Measurements from ENCODE around the gene BOD1. TPM values are rescaled to one million over a fixed set of nuclear protein-coding genes. Genes with fewer than 3 reads are reported as not detected.
A peak's percentile ranks its signal among the peaks of the same experiment; 100 is the strongest.

The BOD1 gene
- total and polyA plus RNA-seq, 8 donors = 8.2 to 58.4 (median 26.5) TPM

DNA sequence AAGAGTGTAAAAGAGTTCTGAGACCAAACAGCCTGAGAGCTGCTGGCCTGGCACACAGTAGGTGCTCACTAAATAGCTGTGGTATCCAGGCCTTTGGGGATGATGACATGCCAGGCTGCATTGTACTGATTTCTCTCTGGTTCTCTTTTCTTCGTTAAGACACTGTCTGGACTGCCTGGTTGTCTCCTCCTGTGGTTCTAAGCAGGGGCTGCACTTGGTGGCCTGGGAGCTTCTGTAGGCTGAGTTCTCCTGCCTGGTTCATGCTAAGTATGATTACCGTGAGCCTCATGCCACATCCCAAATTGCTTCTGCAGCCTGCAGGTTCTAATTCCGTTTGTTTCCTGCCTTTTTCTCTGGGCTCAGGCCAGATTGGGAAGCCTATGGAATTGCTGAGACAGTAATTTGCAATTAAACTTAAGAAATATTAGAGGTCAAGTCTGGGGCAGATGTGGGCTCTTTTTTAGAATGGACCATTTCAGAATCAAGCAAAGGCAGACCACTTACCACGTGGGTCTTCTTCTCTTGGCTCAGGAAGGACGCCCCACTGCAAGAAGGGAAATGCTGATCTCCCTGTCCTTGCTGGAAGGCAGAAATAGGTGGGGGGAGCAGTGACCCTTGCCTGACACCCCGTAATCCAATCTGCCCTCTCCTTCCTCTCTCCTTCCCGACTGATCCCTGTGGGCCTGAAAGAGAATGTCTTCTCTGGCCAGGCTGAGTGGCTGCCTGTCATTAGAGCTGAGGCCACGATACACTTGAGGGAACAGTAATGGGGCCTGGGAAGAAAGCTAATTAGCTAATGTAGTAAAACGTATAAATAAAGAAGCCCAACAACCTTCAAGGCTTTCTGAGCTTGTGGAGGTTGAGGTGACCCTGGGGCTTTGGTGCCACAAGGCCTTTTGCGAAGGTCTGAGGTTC lies 21.9 kb upstream of the BOD1 start:
- no peaks in the 10 kb centered on the region for H3K9me3 ChIP-seq
- no peak overlapping the region for H3K4me3 ChIP-seq
- no peaks in the 10 kb centered on the region for H3K4me1 ChIP-seq
- H3K27me3 ChIP-seq = no peaks in the 10 kb centered on the region
- intact Hi-C loops (cut with DNase I; ENCODE audit: low total_unique reads) = loop anchor here (10.0 kb wide), 1 partner anchor 116 kb away; no protein-coding TSS in a partner anchor
- 63 to 77% (median 74%) methylated on average over 10 of the region's 10 CpGs for WGBS, 5 donors
- no peak overlapping the region for H3K27ac ChIP-seq
- peak in 1 of 2 donors; percentile 9 for DNase-seq
- no peaks in the 10 kb centered on the region for H3K36me3 ChIP-seq
- no peak for TF ChIP-seq POLR2AphosphoS5 (IDR thresholded peaks at IDR 0.05)
- TF ChIP-seq, protein P1, sequence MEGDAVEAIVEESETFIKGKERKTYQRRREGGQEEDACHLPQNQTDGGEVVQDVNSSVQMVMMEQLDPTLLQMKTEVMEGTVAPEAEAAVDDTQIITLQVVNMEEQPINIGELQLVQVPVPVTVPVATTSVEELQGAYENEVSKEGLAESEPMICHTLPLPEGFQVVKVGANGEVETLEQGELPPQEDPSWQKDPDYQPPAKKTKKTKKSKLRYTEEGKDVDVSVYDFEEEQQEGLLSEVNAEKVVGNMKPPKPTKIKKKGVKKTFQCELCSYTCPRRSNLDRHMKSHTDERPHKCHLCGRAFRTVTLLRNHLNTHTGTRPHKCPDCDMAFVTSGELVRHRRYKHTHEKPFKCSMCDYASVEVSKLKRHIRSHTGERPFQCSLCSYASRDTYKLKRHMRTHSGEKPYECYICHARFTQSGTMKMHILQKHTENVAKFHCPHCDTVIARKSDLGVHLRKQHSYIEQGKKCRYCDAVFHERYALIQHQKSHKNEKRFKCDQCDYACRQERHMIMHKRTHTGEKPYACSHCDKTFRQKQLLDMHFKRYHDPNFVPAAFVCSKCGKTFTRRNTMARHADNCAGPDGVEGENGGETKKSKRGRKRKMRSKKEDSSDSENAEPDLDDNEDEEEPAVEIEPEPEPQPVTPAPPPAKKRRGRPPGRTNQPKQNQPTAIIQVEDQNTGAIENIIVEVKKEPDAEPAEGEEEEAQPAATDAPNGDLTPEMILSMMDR (IDR thresholded peaks at IDR 0.05) = no peak
- no peak for TF ChIP-seq POLR2A (IDR thresholded peaks at IDR 0.05)
- no peak for TF ChIP-seq EP300 (IDR thresholded peaks at IDR 0.05)

DNA sequence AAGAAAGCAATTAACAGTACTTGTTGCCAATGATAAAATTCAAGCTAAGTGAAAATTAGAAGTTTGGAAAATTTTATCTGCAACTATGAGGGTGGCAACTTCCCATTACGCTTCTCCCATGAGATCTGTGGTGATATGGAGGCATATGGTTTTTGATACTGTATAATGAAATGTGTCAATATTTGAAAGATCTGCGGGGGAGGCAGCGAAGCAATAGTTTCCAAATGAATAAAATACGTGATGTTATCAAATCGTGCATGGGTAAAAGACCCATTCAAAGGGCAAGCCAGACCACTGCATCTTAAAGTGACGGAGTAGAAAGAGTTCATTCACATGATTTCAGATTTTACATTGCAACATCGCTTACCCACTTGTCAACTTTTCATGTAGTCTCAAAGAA lies 20.9 kb upstream of the BOD1 start:
- H3K27me3 ChIP-seq = no peaks in the 10 kb centered on the region
- TF ChIP-seq EP300 (IDR thresholded peaks at IDR 0.05) = no peak
- no peak for TF ChIP-seq POLR2AphosphoS5 (IDR thresholded peaks at IDR 0.05)
- TF ChIP-seq POLR2A (IDR thresholded peaks at IDR 0.05) = no peak
- TF ChIP-seq, protein P1 (IDR thresholded peaks at IDR 0.05) = no peak
- no peak overlapping the region for H3K27ac ChIP-seq
- no peak overlapping the region for H3K4me3 ChIP-seq
- 36 to 64% (median 51%) methylated on average over 7 of the region's 7 CpGs for WGBS, 5 donors
- DNase-seq = no peak
- H3K4me1 ChIP-seq = no peaks in the 10 kb centered on the region
- H3K36me3 ChIP-seq = no peaks in the 10 kb centered on the region
- H3K9me3 ChIP-seq = no peaks in the 10 kb centered on the region
- intact Hi-C loops (cut with DNase I; ENCODE audit: low total_unique reads) = loop anchor here (10.0 kb wide), 1 partner anchor 117 kb away; no protein-coding TSS in a partner anchor

DNA sequence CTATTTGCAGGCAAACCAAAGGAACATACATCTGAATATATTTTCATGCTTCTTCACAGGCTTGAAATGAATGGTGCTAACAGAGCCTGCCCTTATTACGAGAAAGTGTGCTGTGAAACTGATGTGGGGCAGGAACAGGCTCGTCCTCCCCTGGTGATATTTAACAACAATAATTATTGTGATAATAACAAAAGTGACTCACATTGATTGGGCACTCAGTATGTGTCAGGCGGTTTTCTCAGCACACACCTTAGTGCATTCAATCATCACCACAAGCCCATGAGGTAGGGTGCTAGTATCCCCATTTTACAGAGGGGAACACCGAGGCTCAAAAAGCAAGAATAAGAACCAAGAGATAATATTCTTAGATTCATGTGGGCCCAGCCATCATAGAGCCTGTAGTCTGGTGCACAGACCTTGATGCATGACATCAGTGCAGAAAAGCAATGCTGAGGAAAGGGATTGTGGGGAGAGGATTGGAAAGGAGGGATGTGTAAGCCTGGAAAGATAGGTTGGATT lies 18.1 kb upstream of the BOD1 start:
- 82 to 88% (median 85%) methylated on average over 4 of the region's 4 CpGs for WGBS, 5 donors
- TF ChIP-seq, protein P1 (IDR thresholded peaks at IDR 0.05) = no peak
- TF ChIP-seq POLR2A (IDR thresholded peaks at IDR 0.05) (no peak), EP300 (IDR thresholded peaks at IDR 0.05) (no peak), POLR2AphosphoS5 (IDR thresholded peaks at IDR 0.05) (no peak)
- H3K27me3 ChIP-seq = no peaks in the 10 kb centered on the region

DNA sequence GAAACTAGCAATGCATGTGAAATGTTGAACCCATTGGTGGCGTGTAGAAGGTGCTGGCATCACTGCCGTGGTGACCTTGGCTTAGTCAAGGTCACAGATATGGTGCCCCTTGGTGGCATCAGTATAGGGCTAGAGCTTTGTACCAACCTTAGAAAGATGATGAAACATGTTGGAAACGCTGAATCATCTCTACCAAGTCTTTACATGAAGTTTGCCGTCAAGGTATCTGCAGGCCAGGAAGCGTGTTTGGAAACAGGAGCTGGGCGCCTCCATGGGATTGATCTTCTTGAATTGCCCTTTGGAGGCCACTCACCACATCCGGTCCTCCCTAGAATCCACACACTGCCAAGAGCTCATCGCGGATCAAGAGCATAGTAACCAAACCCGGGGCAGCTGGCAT lies 16.9 kb upstream of the BOD1 start:
- H3K9me3 ChIP-seq = no peaks in the 10 kb centered on the region
- H3K4me1 ChIP-seq = no peaks in the 10 kb centered on the region
- H3K4me3 ChIP-seq = no peak overlapping the region
- no peaks in the 10 kb centered on the region for H3K36me3 ChIP-seq
- H3K27me3 ChIP-seq = no peaks in the 10 kb centered on the region
- no peak for DNase-seq
- TF ChIP-seq POLR2AphosphoS5 (IDR thresholded peaks at IDR 0.05) = no peak
- TF ChIP-seq, protein P1 (IDR thresholded peaks at IDR 0.05) = no peak
- TF ChIP-seq EP300 (IDR thresholded peaks at IDR 0.05) = no peak
- TF ChIP-seq POLR2A (IDR thresholded peaks at IDR 0.05) = no peak
- intact Hi-C loops (cut with DNase I; ENCODE audit: low total_unique reads) = loop anchor here (10.0 kb wide), 1 partner anchor 121 kb away; no protein-coding TSS in a partner anchor
- H3K27ac ChIP-seq = no peak overlapping the region
- WGBS, 5 donors = 83 to 92% (median 88%) methylated on average over 10 of the region's 10 CpGs

More for the DNA sequence above, 18.1 kb upstream of the BOD1 start:
- intact Hi-C loops (cut with DNase I; ENCODE audit: low total_unique reads) = loop anchor here (10.0 kb wide), 1 partner anchor 120 kb away; no protein-coding TSS in a partner anchor
- Histone ChIP-seq H3K4me1 (no peaks in the 10 kb centered on the region), H3K27ac (no peak overlapping the region), H3K4me3 (no peak overlapping the region), H3K9me3 (no peaks in the 10 kb centered on the region), H3K36me3 (no peaks in the 10 kb centered on the region)
- no peak for DNase-seq
